Measurements from ENCODE around the gene SPINK9. TPM values are rescaled to one million over a fixed set of nuclear protein-coding genes. Genes with fewer than 3 reads are reported as not detected.

Gene SPINK9
- total RNA-seq, 4 donors from 2014 or later = not detected

DNA sequence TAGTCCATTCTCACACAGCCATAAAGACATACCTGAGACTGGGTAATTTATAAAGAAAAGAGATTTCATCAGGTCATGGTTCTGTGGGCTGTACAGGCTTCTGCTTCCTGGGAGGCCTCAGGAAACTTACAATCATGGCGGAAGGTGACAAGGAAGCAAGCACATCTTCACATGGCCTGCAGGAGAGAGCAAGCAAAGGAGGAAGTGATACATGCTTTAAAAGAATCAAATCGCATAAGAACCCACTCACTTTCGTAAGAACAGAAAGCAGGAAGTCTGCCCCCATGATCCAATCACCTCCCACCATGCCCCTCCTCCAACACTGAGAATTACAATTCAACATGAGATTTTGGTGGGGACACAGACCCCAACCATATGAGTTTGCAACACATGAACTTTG is 43.3 kb downstream of the SPINK9 start:
- no peak for DNase-seq (ENCODE audit: low spot score in 2 of 2)
- 84% methylated on average over 3 of the region's 3 CpGs for WGBS
- no peaks in the 10 kb centered on the region for H3K36me3 ChIP-seq
- peaks cover 7% of the 10 kb centered on the region for H3K4me1 ChIP-seq
- no peak overlapping the region for H3K27ac ChIP-seq
- no peaks in the 10 kb centered on the region for H3K27me3 ChIP-seq
- H3K9me3 ChIP-seq = no peaks in the 10 kb centered on the region
- H3K4me3 ChIP-seq = no peak overlapping the region
- TF ChIP-seq POLR2A (IDR thresholded peaks at IDR 0.05) (no peak), POLR2AphosphoS5 (IDR thresholded peaks at IDR 0.05) (no peak), EP300 (IDR thresholded peaks at IDR 0.05) (no peak)
- TF ChIP-seq, protein P1, sequence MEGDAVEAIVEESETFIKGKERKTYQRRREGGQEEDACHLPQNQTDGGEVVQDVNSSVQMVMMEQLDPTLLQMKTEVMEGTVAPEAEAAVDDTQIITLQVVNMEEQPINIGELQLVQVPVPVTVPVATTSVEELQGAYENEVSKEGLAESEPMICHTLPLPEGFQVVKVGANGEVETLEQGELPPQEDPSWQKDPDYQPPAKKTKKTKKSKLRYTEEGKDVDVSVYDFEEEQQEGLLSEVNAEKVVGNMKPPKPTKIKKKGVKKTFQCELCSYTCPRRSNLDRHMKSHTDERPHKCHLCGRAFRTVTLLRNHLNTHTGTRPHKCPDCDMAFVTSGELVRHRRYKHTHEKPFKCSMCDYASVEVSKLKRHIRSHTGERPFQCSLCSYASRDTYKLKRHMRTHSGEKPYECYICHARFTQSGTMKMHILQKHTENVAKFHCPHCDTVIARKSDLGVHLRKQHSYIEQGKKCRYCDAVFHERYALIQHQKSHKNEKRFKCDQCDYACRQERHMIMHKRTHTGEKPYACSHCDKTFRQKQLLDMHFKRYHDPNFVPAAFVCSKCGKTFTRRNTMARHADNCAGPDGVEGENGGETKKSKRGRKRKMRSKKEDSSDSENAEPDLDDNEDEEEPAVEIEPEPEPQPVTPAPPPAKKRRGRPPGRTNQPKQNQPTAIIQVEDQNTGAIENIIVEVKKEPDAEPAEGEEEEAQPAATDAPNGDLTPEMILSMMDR (IDR thresholded peaks at IDR 0.05) = no peak

DNA sequence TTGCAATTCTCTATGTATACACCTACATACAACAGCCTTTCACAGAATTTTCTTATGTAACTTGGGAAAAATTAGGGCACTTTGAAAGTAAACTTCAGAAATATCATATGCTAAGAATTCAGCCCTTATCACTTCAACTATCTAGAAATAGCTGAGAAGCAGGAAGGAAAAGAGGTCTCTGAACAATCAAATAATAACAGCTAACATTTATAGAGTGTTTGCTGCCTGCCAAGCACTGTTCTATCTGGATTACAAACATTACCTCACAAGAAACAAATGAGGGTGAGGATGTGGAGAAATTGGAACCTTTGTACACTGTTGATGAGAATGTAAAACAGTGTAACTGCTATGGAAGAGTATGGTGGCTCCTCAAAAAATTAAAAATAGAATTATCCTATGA is 44.0 kb downstream of the SPINK9 start:
- H3K4me1 ChIP-seq = peaks cover 8% of the 10 kb centered on the region
- H3K9me3 ChIP-seq = no peaks in the 10 kb centered on the region
- TF ChIP-seq POLR2AphosphoS5 (IDR thresholded peaks at IDR 0.05) (no peak), POLR2A (IDR thresholded peaks at IDR 0.05) (no peak), EP300 (IDR thresholded peaks at IDR 0.05) (no peak)
- TF ChIP-seq, protein P1 (IDR thresholded peaks at IDR 0.05) = no peak
- H3K27me3 ChIP-seq = no peaks in the 10 kb centered on the region
- DNase-seq (ENCODE audit: low spot score in 2 of 2) = no peak
- no peak overlapping the region for H3K4me3 ChIP-seq
- no peak overlapping the region for H3K27ac ChIP-seq
- H3K36me3 ChIP-seq = no peaks in the 10 kb centered on the region

DNA sequence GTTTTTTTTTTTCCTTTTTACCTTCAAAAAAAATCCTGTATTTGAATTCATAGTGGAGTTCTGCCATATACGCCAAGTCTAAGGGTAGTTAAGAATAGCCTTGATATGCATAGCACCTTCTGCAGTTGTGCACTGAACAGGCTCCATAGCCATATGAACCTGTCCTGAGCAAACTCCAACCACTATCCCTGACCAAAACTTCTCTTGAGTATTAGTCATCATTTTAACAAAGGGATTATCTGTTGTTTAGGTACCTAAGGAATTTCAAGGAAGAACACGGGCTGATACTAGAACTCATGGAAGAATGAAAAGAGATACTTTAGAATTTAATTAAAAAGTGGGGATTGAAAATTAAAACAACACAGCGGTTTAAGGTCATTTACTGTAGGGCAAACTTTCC is 46.5 kb downstream of the SPINK9 start:
- 95% methylated on average over 3 of the region's 3 CpGs for WGBS
- TF ChIP-seq, protein P1 (IDR thresholded peaks at IDR 0.05) = no peak
- TF ChIP-seq EP300 (IDR thresholded peaks at IDR 0.05) (no peak), POLR2AphosphoS5 (IDR thresholded peaks at IDR 0.05) (no peak), POLR2A (IDR thresholded peaks at IDR 0.05) (no peak)
- no peak overlapping the region for H3K4me3 ChIP-seq
- peaks cover 27% of the 10 kb centered on the region for H3K4me1 ChIP-seq
- H3K36me3 ChIP-seq = no peaks in the 10 kb centered on the region
- no peaks in the 10 kb centered on the region for H3K9me3 ChIP-seq
- no peak overlapping the region for H3K27ac ChIP-seq
- no peak for DNase-seq (ENCODE audit: low spot score in 2 of 2)
- H3K27me3 ChIP-seq = no peaks in the 10 kb centered on the region

DNA sequence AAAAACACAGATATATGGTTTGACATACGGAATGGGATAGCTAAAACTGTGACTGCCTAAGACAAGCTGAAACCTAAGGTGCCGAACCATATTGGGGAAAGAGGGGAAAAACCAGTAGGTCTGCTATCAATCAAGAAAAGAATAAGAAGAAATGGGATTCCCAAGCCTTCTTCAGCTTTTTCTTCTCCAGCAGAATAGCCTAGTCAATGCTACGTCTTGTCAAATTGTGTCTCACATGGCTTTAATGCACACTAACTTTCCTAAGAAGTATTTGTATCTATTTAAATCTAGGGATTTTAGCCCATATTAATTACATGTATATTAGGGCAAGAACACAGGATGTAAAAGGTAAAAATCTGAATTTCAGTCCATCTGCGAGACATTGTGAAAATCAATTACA is 47.6 kb downstream of the SPINK9 start:
- no peaks in the 10 kb centered on the region for H3K9me3 ChIP-seq
- TF ChIP-seq POLR2A (IDR thresholded peaks at IDR 0.05) (no peak), POLR2AphosphoS5 (IDR thresholded peaks at IDR 0.05) (no peak), EP300 (IDR thresholded peaks at IDR 0.05) (no peak)
- TF ChIP-seq, protein P1 (IDR thresholded peaks at IDR 0.05) = no peak
- H3K27me3 ChIP-seq = no peaks in the 10 kb centered on the region
- 32% methylated on average over 4 of the region's 4 CpGs for WGBS
- H3K4me1 ChIP-seq = peaks cover 27% of the 10 kb centered on the region
- H3K36me3 ChIP-seq = no peaks in the 10 kb centered on the region
- DNase-seq (ENCODE audit: low spot score in 2 of 2) = no peak
- H3K27ac ChIP-seq = no peak overlapping the region
- H3K4me3 ChIP-seq = peak overlapping the region; percentile 74

DNA sequence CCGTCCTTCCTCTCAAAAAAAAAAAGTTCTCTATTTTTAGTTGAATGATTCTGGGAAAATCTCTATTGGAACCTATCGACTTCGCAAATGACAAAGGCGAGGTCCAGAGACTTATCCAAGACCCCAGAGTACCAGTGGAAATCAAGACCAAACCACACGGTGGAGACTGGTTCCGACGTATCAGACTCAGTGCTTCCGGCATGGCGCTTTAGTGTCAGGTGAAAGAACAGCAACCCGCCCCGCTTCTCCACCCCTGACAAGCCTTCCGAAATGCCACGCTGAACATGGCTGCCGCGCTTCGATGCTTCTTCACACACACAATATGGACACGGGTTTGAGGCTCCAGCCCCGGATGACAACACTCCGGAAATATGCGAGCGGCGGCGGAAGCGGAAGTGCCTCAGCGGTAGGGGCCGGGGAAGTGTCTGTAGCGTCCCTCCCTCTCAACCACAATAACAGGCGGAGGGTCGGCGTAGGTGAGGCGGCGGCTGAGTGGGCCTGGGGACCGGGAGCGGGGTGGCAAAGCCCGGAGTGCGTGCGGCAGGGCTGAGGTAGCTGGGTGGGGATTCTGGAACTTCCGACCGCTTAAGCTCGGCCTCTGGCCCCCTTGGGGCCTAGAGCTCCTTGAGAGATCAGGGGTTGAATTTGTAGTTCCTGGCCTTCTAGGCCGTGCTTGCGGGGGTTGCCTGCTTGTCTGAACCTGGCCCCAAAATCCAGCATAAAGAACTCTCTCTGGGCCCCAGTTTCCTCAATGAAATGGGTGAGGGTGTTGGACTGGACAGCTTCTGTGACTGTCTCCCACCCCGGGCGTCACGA is 48.4 kb downstream of the SPINK9 start, which contains the start of gene FBXO38:
Gene FBXO38 (plus strand): TSS at position 395 of the 816 bp plus-strand sequence. CDS start 10,819 bp downstream, outside the sequence.
- peak; percentile 5 to 91 for TF ChIP-seq POLR2A (IDR thresholded peaks at IDR 0.05)
- TF ChIP-seq, protein P1 (IDR thresholded peaks at IDR 0.05) = no peak
- TF ChIP-seq EP300 (IDR thresholded peaks at IDR 0.05) = no peak
- peak; percentile 27 to 99 (median 74) for TF ChIP-seq POLR2AphosphoS5 (IDR thresholded peaks at IDR 0.05)
- no peaks in the 10 kb centered on the region for H3K27me3 ChIP-seq
- peak within 1 kb of the TSS; percentile 74 for H3K4me3 ChIP-seq
- WGBS = under 1% methylated on average over 23 of the region's 45 CpGs
- peak within 1 kb of the TSS; percentile 92 for H3K27ac ChIP-seq
- no peaks in the 10 kb centered on the region for H3K9me3 ChIP-seq
- peaks cover 5% of the 10 kb centered on the region for H3K36me3 ChIP-seq
- peaks cover 31% of the 10 kb centered on the region for H3K4me1 ChIP-seq
- DNase-seq (ENCODE audit: low spot score in 2 of 2) = peak; percentile 97 to 98

Data from suprapubic skin (tissue), 4 donors.